K562 (cell line): ENCODE data around the gene CPEB1. TPM values are rescaled to one million over a fixed set of nuclear protein-coding genes. Genes with fewer than 3 reads are reported as not detected.

ENCODE experiments used
- AFF1 ChIP-seq, 2 experiments: fragments of 450-650 bp; IDR thresholded peaks; 2 replicates each; pipeline ENCODE4 v1.6.1; 2018; ENCODE audit warnings: mild to moderate bottlenecking in 2 of 2, low read depth in 1 of 2; ENCODE audit not compliant: partially characterized antibody in 2 of 2
- CREB5 ChIP-seq: fragments of 250-450 bp; sonication (Bioruptor Pico); IDR thresholded peaks from 2 replicates; pipeline ENCODE4 v1.5.0; 2020; ENCODE audit warnings: mild to moderate bottlenecking
- E2F3 ChIP-seq: fragments of 250-450 bp; sonication (Bioruptor Pico); IDR thresholded peaks from 2 replicates; pipeline ENCODE4 v1.4.0; 2020; ENCODE audit warnings: mild to moderate bottlenecking
- FOXJ2 ChIP-seq: fragments of 200-800 bp; sonication (Bioruptor generic); IDR thresholded peaks from 2 replicates; pipeline ENCODE4 v1.6.1; 2016; ENCODE audit warnings: missing genetic modification characterization, missing compliant biosample characterization
- HMG20A ChIP-seq: fragments of 450-650 bp; formaldehyde crosslinking; conservative IDR thresholded peaks from 2 replicates; pipeline ENCODE4 v1.4.0; 2020; ENCODE audit warnings: mild to moderate bottlenecking, mixed read lengths
- MAZ ChIP-seq, 2 experiments: fragments of 450-650 bp in 1 of 2; sonication (generic) in 1 of 2; formaldehyde crosslinking; IDR thresholded peaks in 1 of 2; conservative IDR thresholded peaks in 1 of 2; 2 replicates each; pipeline versions ENCODE4 v1.4.0 to v1.5.0; 2020; ENCODE audit warnings: mild to moderate bottlenecking in 1 of 2, missing genetic modification reagents in 1 of 2
- NFXL1 ChIP-seq: fragments of 450-650 bp; formaldehyde crosslinking; IDR thresholded peaks from 2 replicates; pipeline ENCODE4 v1.4.0; 2021; ENCODE audit warnings: mild to moderate bottlenecking
- USF1 ChIP-seq: sonication (generic); formaldehyde crosslinking; IDR thresholded peaks from 2 replicates; pipeline ENCODE4 v1.9.0; 2022; ENCODE audit warnings: mild to moderate bottlenecking, missing genetic modification reagents
- ZBTB17 ChIP-seq: fragments of 450-650 bp; formaldehyde crosslinking; IDR thresholded peaks from 2 replicates; pipeline ENCODE4 v1.4.0; 2020; ENCODE audit warnings: mild to moderate bottlenecking
- ZNF239 ChIP-seq: fragments of 250-450 bp; sonication (Bioruptor Pico); IDR thresholded peaks from 2 replicates; pipeline ENCODE4 v1.4.0; 2020; ENCODE audit warnings: mild to moderate bottlenecking
- ZNF24 ChIP-seq: fragments of 450-650 bp; IDR thresholded peaks from 2 replicates; pipeline ENCODE4 v1.6.1; 2016
- ZNF384 ChIP-seq: IDR thresholded peaks from 2 replicates; pipeline ENCODE4 v1.6.1; 2012; ENCODE audit warnings: low read depth, low read length, improper control_type of control experiment
- ZNF717 ChIP-seq: fragments of 250-450 bp; sonication (Bioruptor Pico); IDR thresholded peaks from 2 replicates; pipeline ENCODE4 v1.5.0; 2021
- polyA plus RNA-seq, 8 experiments: library from polyadenylated mRNA; depleted of rRNA in 4 of 8; stranded (reverse) in 5 of 8; unstranded in 3 of 8; fragments of >200 nt; fragmentation: Nextera tagmentation in 2 of 8; fragmentation: Illumina TruSeq in 1 of 8; extraction: Ambion mirVana in 2 of 8; extraction: Trizol in 1 of 8; gene quantifications; 2 replicates each; pipeline versions ENCODE4 v1.2.1 to v1.2.3, GENCODE V29; 2011 to 2014; ENCODE audit warnings: inconsistent platforms in 1 of 8, missing spikeins in 1 of 8
- total RNA-seq, 7 experiments: library from RNA; depleted of rRNA in 6 of 7; stranded (reverse); fragments of >200 nt in 6 of 7; fragmentation: Illumina TruSeq in 2 of 7; extraction: Trizol in 2 of 7; gene quantifications; 2 replicates each; pipeline versions ENCODE4 v1.2.1 to v1.2.3, GENCODE V29; 2011 to 2021; ENCODE audit warnings: low replicate concordance in 1 of 7
- TF ChIP-seq, protein P1 (sequence below): IDR thresholded peaks from 2 replicates; pipeline ENCODE4 v1.6.1; 2012; ENCODE audit warnings: low read depth, low read length, improper control_type of control experiment, borderline replicate concordance
- TF ChIP-seq, protein P2 (sequence below): sonication (generic); formaldehyde crosslinking; IDR thresholded peaks from 2 replicates; pipeline ENCODE4 v1.8.1; 2023; ENCODE audit warnings: mild to moderate bottlenecking, missing genetic modification reagents
- TF ChIP-seq, protein P3 (sequence below), 2 experiments: fragments of 450-650 bp in 1 of 2; sonication (generic) in 1 of 2; formaldehyde crosslinking; conservative IDR thresholded peaks; 2 replicates each; pipeline versions ENCODE4 v1.4.0 to v1.8.1; 2020 to 2022; ENCODE audit warnings: mild to moderate bottlenecking in 1 of 2, missing genetic modification reagents in 1 of 2

The CPEB1 gene
- total and polyA plus RNA-seq, 9 of the 15 experiments (the other 6 are each of a cell fraction or from before 2014, with no cell fraction given) = 2.2 to 13.4 (median 9.7) TPM

DNA sequence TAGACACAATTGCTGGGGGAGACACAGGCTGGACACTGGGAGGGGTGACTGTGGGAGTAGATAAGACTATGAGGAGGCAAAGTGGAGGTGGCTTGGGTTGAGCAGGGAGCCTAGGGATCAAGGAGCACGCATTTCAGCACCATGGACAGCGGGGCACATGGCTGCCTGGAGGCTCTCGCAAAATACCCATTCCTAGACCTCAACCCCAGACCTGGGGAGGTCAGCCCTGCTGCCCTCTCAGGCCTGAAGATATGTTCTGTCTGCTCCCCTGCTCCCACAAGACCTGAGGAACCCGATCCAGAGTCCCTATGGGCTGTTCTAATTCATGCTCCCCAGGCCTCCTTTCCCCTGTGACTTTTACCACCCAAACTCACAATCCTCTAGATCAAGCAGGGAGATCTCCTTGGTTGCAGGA, 16.0 kb upstream of the CPEB1 start (continued):
- TF ChIP-seq ZBTB17 = peak; percentile 51; the same call in 1 of the 2 replicates
- TF ChIP-seq E2F3 (CRISPR knock-in tag) = no peak
- peak in 1 of 2 experiments; percentile 97 for TF ChIP-seq AFF1 (IDR thresholded peaks at IDR 0.05; ENCODE audit: low read depth in 1 of 2, partially characterized antibody in 2 of 2)
- TF ChIP-seq NFXL1 (CRISPR knock-in tag) = no peak
- TF ChIP-seq ZNF24 = no peak
- TF ChIP-seq ZNF384 = no peak
- TF ChIP-seq, protein P1, sequence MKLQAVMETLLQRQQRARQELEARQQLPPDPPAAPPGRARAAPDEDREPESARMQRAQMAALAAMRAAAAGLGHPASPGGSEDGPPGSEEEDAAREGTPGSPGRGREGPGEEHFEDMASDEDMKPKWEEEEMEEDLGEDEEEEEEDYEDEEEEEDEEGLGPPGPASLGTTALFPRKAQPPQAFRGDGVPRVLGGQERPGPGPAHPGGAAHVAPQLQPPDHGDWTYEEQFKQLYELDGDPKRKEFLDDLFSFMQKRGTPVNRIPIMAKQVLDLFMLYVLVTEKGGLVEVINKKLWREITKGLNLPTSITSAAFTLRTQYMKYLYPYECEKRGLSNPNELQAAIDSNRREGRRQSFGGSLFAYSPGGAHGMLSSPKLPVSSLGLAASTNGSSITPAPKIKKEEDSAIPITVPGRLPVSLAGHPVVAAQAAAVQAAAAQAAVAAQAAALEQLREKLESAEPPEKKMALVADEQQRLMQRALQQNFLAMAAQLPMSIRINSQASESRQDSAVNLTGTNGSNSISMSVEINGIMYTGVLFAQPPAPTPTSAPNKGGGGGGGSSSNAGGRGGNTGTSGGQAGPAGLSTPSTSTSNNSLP = no peak
- TF ChIP-seq, protein P2, sequence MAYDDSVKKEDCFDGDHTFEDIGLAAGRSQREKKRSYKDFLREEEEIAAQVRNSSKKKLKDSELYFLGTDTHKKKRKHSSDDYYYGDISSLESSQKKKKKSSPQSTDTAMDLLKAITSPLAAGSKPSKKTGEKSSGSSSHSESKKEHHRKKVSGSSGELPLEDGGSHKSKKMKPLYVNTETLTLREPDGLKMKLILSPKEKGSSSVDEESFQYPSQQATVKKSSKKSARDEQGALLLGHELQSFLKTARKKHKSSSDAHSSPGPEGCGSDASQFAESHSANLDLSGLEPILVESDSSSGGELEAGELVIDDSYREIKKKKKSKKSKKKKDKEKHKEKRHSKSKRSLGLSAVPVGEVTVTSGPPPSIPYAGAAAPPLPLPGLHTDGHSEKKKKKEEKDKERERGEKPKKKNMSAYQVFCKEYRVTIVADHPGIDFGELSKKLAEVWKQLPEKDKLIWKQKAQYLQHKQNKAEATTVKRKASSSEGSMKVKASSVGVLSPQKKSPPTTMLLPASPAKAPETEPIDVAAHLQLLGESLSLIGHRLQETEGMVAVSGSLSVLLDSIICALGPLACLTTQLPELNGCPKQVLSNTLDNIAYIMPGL (CRISPR knock-in tag) = 0 out of 2 replicates have a peak, but pooled peaks have one; percentile 77
- TF ChIP-seq, protein P3, sequence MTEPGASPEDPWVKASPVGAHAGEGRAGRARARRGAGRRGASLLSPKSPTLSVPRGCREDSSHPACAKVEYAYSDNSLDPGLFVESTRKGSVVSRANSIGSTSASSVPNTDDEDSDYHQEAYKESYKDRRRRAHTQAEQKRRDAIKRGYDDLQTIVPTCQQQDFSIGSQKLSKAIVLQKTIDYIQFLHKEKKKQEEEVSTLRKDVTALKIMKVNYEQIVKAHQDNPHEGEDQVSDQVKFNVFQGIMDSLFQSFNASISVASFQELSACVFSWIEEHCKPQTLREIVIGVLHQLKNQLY (CRISPR knock-in tag; conservative IDR thresholded peaks at IDR 0.05) = 0 out of 4 replicates have a peak, but pooled peaks of 1 of the 2 experiments have one; percentile 57
- TF ChIP-seq ZNF717 = no peak
- no peak for TF ChIP-seq FOXJ2 (tag)
- TF ChIP-seq HMG20A (CRISPR knock-in tag) = no peak
- peak; percentile 57 for TF ChIP-seq USF1 (CRISPR knock-in tag)
- no peak for TF ChIP-seq ZNF239 (CRISPR knock-in tag)
- no peak for TF ChIP-seq CREB5 (CRISPR knock-in tag)
- TF ChIP-seq MAZ (CRISPR knock-in tag; conservative IDR thresholded peaks at IDR 0.05 in 1 of 2, IDR thresholded peaks at IDR 0.05 in 1 of 2) = peak; percentile 62 to 87; a peak in 3 of 4 replicates
